Pons (tissue), 1 donor: ENCODE measurements around the gene LYSMD4.

ENCODE experiments used
- DNase-seq: peaks from one replicate; pipeline ENCODE4 v3.0.0-alpha.2; 2016; ENCODE audit warnings: low spot score

The LYSMD4 gene

DNA sequence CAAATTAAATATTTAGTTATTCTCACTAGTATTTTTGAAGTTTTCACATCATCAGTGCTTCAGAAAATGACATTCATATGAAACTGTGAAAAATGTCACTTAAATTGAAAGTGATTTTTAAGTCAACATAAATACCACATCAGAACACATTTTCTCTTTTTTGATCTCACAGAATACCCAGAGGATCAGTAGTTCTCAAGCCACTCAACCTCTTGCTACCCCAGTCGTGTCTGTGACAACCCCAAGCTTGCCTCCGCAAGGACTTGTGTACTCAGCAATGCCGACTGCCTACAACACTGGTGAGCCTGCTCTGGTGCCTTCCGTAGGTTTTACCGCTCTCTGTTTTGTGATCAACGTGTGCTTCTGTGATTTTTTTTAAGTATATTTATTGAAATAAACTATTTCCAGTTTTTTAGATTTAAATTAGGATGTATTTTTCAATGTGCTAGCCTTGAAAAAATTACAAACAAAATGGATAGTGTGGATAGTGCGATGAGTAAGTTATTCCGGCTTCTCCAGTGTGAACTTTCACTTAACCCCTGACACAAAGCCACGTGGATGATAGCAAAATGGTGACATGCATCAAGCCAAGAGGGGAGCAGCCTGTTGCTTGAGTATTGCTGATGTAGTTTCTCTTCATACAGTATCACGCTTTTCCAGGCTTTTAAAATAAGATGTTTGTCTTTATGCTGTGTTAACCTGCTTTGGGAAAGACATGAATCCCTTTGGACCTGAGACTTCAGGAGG is 26.5 kb downstream of the LYSMD4 start:
- no peak for DNase-seq

DNA sequence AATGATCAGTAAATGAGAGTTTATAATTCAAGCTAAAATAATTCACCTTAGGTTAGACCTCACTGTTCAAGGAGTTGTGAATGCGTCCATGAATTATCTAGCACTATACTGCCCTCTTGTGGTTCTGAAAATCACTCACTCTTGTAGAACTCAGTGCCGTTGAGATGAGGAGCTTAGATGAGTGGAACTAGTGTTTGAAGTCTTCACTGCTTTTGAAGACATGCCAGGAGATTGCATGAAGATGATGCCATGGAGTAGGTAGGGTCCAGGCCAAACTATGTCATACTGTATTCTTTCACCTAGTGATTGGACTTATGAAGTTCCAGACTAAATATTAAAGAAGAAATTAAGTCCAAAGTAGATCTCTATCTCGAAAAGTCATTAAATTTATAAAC is 28.8 kb downstream of the LYSMD4 start:
- peak; percentile 97 for DNase-seq

DNA sequence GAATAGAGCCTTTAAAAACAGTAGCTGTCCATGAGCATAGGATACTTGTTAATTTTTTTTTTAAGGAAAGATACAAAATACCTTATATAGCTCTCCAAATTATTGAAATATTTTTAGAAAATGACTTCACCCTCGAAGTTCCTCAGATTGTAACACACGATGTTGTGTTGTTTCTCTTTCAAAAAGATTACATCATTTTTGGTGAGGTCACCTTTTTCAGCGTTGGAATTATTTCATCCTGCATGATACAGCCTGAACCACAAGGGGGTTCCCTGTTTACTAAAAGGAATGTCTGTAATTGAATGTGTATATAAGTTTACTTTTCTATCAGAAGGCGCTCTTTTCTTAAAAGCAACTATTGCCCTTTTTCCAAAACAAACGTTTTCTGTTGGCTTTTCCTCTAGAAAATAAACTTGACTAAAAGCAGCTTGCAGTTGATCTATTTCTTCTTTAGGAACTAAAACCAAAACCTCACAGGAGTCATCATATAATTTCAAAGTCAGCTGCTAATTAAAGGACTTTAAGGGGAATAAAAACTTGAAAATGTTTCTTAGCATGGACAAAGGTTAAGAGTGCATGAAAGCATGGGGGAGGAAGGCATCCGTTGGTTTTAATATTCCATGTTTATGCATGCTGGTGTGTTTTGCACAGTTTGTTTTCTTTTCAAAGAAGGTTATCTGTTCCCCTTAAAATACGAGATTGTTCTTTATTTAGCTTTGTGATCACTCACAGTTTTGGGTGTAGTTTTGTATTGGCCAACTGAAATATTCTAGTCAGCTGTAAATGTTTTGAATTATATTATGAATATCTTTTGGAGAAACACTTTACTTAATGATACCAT is 29.4 kb downstream of the LYSMD4 start:
- peak; percentile 75 for DNase-seq

DNA sequence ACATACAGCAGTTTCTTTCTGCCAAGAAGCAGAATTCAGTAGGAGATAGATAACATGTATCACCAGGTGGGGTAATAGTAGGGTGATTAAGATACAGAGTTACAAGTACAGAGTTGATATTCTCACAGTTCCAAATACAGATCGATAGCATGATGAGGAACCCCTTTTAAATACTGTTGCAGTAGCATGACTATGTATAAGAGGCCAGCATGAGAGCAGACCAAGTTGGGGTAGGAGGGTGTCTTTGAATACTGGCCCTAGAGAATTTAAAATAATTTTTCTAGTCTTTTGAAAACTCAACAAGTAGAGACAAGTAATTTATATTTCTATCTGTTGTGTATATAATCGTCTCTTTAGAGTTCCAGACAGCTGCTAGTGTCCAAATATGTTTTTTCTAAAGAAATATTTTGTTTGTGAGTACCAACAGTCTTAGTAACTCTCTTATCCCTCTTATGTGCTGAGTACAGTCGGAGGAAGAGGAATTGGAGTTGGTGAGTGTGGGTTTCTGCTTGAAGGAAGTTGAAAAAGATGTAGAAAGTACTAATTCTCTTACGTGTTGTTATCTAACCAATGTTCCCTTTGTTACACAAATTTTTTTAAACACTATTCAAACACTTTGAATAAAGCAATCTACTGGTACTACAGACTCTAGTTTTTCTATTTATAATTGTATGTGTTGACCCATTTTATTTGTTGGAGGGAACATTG is 30.2 kb downstream of the LYSMD4 start:
- DNase-seq: no peak

DNA sequence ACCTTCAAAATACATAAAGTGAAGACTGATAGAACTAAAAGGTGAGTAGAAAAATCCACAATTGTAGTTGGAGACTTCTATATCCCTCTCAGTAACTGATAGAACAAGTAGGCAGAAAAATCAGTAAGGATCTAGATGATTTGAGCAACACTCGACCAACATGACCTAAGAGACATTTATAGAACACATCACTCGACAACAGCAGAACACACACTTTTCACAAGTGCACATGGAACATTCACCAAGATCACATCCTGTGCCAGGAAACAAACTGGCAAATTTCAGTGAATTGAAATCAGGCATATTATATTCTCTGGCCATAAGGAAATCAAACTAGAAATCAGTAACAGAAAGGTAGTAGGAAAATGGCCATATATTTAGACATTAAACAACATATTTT is 37.1 kb downstream of the LYSMD4 start:
- no peak for DNase-seq

DNA sequence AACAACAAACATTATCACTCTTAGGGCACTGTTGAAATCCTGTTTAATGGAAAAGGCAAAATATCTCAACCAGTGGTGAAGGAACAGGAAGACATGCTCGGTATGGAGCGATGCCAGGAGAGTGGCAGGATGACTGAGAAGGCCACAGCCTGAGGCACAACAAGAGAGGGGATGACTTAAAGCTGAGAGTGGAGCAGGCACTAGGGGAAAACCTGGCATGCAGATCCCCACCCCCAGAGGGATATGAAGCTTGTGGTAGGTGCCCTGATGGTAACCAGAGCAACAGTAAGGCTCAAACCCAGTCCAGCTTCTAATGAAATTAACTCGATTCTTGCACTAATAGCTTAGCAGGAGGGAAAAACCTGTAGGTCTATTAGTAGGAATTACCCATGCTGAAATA is 40.4 kb downstream of the LYSMD4 start:
- DNase-seq: no peak

DNA sequence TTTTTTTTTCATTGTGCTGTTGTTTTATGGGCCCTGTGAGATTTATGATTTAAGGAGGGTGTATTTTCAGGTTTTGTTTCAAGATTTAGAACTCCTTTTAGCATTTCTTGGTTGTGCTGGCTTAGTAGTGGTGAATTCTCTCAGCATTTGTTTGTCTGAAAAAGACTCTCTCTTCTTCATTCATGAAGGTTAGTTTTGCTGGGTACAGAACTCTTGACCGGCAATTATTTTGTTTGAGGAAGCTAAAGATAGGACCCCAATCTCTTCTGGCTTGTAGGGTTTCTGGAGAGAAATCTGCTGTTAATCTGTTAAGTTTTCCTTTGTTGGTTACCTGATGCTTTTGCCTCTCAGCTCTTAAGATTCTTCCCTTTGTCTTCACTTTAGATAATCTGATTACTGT is 46.9 kb downstream of the LYSMD4 start:
- no peak for DNase-seq

DNA sequence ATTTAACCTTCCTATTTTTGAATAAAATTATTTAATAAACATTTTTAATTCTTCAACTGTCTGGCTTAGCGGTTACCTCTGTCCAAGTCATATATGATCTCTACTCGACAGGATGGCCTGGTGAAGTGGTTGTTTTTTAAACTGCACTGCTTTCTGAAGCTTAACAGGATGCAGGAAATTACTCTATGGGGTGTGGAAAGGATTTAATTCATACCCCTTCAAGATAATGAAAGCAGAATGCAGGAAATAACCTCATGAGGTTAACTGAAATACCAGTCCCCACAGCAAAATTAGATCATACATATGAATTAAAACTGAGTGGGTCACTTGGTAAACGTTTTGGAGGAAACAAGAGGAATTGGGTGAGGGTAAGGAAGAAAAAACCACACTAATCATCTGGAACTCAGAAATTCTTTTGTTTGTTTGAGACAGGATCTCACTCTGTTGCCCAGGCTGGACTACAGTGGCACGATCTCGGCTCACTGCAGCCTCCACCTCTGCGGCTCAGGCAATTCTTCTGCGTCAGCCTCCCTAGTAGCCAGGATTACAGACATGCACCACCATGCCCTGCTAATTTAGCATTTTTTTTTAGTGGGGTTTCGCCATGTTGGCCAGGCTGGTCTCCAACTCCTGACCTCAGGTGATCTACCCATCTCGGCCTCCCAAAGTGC is 50.1 kb downstream of the LYSMD4 start:
- DNase-seq: no peak

DNA sequence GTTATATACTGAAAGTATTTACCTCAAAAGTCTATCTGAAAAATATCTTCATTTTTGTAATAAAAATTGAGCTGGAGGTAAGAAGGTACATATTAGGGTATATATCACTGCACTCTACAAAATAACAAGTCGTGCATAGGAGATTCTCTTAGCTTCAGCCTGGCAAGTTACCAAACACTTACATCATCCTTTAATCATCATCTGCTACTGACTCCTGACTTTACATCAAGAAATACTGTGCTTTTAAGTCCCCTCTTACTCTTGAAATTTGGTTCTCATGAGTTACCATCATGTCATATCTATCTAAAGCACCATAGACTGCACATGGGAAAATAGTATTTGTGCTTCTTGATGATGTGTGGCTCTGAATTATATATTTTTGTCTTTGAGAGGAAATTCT is 50.8 kb downstream of the LYSMD4 start:
- no peak for DNase-seq

DNA sequence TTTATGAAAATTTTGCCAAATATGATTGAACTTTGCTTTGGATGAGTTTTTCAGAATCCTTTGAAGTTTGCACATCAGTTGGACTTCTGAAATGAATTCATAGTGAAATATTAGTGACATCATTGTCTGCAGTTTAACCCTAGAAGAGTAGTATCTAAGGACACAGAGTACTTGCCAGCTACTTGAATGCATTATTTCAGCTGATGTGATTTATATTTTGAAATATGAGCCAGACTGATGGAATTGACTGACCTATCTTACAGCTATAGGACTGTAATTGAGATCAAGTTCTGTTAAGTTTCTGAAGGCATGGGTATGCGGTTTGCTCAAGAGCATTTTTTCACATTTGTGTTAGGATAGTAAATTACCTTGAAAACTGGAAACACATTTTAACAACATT is 51.2 kb downstream of the LYSMD4 start:
- DNase-seq: no peak

DNA sequence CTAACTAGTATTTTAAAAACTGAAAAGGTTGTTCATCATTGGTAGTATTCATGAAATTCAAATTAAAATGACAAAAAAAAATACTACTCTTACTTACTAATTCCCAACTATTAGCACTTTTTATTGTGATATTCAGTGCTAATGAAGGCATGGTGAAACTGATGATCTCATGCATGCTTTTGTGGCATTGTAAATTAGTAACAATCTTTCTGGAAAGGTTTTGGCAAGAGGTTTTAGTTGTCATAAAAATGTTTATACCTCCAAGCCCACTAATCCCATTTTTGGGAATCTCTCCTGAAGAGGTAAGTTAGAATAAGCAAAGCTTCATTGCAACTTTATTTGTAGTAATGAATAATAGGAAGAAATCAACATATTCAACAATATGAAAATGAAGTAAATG is 53.0 kb downstream of the LYSMD4 start:
- no peak for DNase-seq

DNA sequence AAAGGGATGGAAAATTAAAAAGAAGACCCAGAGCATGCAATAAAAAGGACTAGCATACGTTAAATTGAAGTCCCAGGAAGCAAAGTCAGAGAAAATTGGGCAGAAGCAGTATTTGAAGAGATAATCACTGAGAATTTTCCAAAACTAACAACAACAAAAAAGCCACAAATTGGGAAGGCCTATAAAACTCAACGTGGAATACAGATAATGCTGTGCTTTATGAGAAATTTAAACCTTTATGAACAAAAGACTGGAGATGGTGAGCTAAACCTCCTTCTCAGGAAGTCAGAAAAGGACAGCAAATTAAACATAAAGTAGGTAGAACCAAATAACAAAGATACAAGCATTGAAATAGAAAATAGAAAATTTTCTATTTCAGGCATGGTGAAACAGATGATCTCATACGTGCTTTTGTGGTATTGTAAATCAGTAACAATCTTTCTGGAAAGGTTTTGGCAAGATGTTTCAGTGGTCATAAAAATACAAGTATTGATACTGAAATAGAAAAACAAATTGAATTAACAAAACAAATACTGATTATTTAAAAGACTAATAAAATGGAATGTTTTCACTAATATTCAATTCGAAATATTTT is 55.6 kb downstream of the LYSMD4 start:
- no peak for DNase-seq
